GM18502 (cell line): ENCODE data around the gene NUP214.

Source experiments
- ATAC-seq: cut with Tn5 transposase; IDR thresholded peaks from one replicate; pipeline ENCODE4 v1.9.1; 2021; ENCODE audit warnings: mild to moderate bottlenecking; ENCODE audit not compliant: unreplicated experiment, poor library complexity

The NUP214 gene

GRCh38 chr9:131125288-131126058 lies at the start of gene NUP214:
Gene NUP214 (plus strand): TSS chr9:131125586. CDS start chr9:131125705, 119 bp downstream.
- ATAC-seq: peak; percentile 97

- ATAC-seq: no peak
Observed at GRCh38 chr9:131076347-131077195, 48.8 kb upstream of the NUP214 start.

DNA sequence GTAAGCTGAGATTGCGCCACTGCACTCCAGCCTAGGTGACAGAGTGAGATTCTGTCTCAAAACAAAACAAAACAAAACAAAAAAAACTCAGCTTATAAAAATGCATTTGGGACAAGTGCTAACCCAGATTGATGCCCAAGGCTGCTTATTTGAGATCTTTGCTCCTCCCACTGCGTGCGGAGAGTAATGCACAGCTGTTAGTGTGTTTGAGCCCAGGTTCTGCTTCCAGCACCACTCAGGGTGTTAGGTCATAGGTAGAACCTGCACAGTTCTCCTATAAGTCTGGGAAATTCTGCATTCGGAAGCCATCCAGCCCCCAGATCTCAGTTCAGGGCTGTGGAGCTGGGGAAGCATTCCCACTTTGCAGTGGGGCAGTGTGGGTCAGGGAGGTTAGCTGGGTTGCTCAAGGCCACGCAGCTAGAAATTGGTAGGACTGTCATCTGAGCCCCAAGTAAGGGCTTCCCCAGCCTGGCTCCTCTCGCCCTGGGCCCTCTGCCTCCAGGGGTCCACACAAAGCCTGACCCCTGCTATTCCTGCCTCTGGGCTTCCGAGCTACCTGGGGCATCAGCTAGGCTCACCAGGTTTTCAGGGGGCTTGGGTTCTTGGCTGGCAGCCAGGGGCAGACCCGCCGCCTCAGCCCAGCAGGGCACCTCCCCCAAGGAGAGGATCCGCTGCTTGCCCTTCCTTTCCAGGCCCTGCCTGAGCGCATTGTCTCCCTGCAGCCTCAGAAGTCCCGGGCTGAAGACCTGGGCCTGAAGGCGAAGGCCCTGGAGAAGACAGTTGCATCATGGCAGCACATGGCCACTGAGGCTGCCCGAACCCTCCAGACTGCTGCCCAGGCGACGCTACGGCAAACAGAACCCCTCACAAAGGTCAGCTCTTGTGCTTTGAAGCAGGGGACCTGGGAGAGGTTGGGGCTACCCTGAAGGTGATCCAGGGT lies 46.7 kb upstream of the NUP214 start:
- ATAC-seq: no peak

DNA sequence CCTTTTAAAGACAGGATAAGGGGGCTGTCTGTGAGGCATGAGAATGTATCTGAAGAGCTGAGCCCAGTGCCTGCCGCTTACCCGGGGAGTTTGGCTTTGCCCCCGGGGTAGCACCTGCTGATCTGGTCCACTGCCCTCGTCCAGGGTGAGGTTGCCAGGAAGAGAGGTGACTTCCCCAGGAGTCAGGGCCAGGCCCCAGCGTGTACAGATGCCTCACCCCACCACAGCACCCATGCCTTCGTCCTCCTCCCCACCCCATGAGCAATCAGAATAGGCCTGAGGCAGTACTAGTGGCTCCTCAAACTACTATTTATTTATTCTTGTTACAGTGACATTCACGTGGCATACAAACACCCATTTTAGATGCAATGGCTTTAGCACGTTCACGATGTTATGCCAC lies 44.8 kb upstream of the NUP214 start:
- no peak for ATAC-seq

DNA sequence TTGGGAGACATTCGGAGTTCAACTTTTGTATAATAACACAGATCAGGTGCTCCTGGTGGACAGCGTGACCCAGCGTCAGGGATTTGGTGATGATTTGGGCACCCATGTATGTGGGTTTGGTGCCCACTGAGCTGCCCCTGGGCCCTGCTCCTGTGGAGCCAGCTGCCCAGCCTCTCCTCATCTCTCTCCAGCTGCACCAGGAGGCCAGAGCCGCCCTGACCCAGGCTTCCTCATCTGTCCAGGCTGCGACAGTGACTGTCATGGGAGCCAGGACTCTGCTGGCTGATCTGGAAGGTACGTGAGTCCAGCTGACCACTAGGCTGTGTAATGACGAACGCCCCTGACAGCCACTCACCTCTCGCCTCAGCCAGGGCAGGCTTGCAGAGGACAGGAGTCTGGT lies 43.5 kb upstream of the NUP214 start:
- ATAC-seq: no peak

DNA sequence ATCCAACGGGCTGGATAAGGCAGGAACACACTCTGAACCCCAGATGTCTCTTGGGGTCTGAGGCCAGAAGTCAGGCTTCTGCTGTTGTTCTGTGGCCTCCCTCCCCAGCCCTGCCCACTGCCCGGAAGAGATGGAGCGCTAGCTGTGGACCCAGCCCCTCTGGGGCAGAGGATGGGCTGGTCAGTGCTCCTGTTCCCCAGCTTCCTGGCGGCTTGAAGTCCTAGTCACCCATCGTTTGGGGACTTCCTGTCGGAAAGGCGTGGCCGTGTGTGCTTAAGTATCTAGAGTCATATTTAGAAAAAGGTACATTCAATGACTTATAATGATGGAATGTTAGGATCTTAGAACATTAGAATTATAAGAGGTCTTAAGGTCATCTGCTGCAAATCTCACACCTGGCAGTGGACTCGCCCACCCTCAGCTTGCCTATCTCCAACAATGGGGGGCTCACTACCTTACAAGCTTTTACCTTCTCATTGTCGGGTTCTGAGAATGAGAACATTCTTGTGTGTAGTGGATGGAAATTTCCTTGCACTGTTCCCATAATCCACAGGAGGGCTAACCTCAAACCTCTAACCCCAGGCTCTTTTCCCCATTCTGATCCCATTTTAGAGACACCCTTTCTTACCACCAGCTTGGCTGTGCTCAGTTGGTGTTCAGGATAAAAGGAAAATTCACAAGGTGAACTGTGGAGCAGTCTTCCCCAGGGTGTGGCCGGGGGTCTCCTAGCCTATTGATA lies 42.4 kb upstream of the NUP214 start:
- no peak for ATAC-seq

DNA sequence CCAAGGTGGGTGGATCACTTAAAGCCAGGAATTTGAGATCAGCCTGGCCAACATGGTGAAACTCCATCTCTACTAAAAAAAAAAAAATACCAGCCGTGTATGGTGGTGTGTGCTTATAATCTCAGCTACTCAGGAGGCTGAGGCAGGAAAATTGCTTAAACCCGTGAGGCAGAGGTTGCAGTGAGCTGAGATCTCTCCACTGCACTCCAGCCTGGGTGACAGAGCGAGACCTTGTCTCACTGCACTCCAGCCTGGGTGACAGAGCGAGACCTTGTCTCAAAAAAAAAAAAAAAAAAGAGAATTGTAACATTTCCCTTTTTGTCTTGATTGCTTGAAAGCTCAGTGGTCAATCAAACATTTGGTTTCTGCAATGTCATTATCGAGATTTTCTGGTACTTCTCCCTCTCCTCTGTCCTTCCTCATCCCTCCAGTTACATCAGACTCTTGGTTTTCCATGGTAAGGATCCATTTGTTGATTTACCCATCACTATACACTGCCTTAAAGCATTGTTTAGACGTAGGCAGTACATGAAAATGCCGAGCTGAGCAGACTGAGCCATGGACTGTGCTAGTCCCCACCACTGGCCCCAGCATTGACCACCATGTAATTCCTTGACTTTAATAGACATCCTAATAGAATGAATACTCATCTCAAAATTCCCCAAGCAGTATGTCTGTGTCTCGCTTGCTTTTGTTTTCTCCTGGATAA lies 40.6 kb upstream of the NUP214 start:
- no peak for ATAC-seq

GRCh38 chr9:131085370-131086122 lies 39.8 kb upstream of the NUP214 start:
- no peak for ATAC-seq

DNA sequence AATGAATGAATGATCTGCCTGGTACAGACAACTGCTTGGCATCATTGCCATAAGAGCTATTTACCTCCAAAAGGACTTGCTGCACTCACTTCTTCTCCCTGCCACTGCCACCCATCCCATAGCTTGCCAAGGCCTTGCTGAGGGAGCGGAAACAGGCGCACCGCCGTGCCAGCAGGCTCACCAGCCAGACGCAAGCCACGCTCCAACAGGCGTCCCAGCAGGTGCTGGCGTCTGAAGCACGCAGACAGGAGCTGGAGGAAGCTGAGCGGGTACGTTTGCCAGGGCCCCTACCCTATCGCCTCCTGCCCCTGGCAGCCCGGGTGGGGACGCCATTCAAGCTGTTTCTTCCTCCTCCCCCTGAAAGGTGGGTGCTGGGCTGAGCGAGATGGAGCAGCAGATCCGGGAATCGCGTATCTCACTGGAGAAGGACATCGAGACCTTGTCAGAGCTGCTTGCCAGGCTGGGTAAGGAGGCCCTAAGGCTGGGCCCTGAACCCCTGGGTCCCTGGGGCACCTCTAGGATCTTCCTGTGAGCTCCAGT lies 38.0 kb upstream of the NUP214 start:
- ATAC-seq: no peak

- no peak for ATAC-seq
Observed at GRCh38 chr9:131090025-131090787, 35.2 kb upstream of the NUP214 start.

- no peak for ATAC-seq
Observed at GRCh38 chr9:131091352-131091992, 33.9 kb upstream of the NUP214 start.

- ATAC-seq: no peak
Observed at GRCh38 chr9:131092030-131092429, 33.4 kb upstream of the NUP214 start.

DNA sequence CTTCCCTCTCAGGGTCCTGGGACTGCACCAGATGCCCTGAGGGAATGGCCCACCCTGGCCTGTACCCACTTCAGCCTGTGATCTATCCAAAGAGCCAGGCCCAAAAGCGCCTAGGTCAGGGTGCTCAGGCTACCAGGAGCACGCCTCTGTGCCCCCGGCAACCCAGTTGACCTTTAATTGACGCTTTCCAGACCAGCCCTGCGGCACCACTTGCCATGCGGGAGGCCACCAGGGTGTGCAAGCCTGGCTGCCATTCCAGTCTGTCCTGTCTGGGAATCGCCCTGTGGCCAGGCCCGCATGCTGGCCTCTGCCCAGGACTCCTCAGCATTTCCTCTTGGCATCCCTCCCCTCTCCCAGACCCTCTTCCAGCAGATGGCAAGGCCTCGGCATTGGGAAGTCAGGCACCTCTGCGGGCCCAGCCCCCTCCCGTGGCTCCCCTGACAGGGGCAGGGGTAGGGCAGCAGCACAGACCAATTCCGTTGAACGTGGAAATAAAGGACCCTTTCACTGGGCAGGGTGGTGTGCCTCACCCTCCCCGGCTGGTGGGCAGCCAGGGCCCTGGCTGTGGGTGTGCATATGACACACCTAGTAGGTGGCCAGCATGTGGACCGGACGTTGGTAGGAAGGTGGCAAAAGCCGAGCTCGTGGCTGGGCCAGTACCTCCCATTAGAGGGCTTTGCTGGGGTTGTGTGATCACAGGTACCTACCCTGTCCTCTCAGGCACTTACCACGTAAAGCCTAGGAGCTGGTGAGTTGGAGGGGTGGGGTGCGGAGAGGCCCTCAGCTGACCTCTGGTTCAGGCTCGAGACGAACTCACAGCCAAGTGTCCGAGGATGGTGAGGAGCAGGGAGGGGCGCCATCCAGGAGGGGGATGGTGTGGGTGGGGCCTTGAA lies 32.6 kb upstream of the NUP214 start:
- no peak for ATAC-seq

DNA sequence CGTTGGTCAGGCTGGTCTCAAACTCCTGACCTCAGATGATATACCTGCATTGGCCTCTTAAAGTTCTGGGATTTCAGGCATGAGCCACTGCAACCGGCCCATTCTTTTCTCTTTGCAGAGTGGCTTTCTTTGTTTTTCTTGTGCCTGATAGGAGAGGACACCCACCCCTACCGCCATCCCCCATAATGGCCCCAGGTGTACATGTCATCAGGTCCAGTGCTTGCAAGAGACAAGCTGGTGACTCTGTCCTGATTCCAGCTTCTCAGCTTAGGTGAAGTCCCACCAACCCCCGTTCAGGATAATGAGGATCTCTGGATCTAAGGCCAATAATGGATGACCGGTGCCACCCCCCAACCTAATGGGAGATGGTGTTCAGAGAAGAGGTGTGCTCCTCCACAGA lies 31.4 kb upstream of the NUP214 start:
- ATAC-seq: no peak

DNA sequence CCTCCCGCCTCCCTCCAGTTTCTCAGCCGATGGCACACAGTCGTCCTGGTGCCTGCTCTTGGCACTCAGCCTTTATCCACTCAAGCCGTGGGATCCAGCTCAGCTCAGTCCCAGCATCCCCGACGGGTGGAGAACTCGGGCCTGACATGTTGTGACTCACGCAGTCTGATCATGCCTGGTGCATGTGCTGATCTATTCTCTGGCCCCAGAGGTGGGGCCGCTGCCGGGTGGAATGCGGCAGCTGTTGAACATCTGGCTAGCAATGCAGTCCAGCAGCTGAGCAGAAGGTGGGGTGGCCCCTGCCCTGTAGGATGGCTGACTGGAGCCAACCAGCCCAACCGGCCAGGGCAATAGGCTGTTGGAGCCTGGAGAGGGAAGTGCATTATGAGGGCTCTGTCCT lies 30.8 kb upstream of the NUP214 start:
- ATAC-seq: no peak

DNA sequence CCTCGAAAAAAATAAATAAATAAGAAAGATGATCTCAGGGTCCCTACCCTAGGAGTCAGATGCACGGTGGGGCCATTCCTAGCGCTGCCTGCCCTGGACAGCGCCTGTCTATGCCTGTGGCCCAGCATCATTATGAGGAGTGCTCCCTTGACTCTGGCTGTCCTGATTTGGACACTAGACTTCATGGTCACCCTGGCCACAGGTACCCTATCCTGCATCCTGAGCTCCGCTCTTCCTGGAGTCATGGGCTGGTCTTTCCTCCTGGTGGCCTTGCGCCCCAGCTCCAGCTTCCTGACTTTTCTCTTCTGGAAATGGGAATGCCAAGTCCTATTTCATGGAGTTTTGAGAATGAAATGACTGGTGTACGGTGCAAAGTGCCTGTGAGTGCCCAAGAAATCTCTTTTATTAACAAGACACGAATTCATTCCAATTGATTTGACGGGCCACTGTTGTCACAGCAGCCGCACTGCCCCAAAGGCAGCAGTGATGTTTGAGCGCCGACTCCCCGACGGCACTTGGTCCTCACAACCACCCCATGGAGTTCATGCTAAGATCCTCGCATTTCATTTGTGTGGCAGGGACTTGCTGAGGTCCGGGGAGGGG lies 29.6 kb upstream of the NUP214 start:
- no peak for ATAC-seq
